ENCODE data around the gene MTURN.
A peak's percentile ranks its signal among the peaks of the same experiment; 100 is the strongest.

DNA sequence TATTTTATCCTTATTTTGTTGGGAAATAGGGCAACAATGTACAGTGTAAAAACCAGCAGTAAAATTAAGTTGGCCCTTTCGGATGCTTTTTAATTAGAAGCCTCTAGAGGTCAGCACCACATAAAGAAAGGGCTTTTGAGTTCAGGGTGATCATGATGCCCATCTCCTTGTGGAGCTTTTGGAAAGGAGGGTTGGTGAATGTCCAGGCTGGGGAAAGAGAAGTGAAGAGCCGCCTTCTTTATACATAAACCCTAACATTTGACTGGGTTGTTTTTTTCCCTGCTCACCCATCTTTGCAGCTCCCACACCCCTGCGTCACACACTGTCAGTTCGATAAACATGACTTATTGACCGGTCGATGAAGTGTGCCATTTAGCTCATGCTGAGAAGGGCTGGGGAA is 29.8 kb downstream of the MTURN start:
- TF ChIP-seq, protein P1, sequence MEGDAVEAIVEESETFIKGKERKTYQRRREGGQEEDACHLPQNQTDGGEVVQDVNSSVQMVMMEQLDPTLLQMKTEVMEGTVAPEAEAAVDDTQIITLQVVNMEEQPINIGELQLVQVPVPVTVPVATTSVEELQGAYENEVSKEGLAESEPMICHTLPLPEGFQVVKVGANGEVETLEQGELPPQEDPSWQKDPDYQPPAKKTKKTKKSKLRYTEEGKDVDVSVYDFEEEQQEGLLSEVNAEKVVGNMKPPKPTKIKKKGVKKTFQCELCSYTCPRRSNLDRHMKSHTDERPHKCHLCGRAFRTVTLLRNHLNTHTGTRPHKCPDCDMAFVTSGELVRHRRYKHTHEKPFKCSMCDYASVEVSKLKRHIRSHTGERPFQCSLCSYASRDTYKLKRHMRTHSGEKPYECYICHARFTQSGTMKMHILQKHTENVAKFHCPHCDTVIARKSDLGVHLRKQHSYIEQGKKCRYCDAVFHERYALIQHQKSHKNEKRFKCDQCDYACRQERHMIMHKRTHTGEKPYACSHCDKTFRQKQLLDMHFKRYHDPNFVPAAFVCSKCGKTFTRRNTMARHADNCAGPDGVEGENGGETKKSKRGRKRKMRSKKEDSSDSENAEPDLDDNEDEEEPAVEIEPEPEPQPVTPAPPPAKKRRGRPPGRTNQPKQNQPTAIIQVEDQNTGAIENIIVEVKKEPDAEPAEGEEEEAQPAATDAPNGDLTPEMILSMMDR (IDR thresholded peaks at IDR 0.05) = peak; percentile 76
- TF ChIP-seq EZH2 (IDR thresholded peaks at IDR 0.05; ENCODE audit: borderline replicate concordance, insufficient read depth, low read depth, low read length, poor library complexity, severe bottlenecking) = no peak

Measured in B cell (primary cell).